Ascending aorta (tissue), 2 donors: Measurements from ENCODE around the gene DEPDC4. TPM values are rescaled to one million over a fixed set of nuclear protein-coding genes. Genes with fewer than 3 reads are reported as not detected.
A peak's percentile ranks its signal among the peaks of the same experiment; 100 is the strongest.

Source experiments
- DNase-seq, 2 donors: peaks; one replicate each; pipeline ENCODE4 v3.0.0-alpha.2; 2019; ENCODE audit warnings: low spot score in 2 of 2
- H3K27ac ChIP-seq, 2 donors: fragments of 200-600 bp; sonication (generic); one replicate each; pipeline ENCODE4 v1.5.1; 2016 to 2017; ENCODE audit warnings: mild to moderate bottlenecking in 1 of 2
- H3K27me3 ChIP-seq: fragments of 200-600 bp; sonication (generic); one replicate; pipeline ENCODE4 v1.5.1; 2017
- H3K36me3 ChIP-seq, 2 donors: fragments of 200-600 bp; sonication (generic); one replicate each; pipeline ENCODE4 v1.5.1; 2016
- H3K4me1 ChIP-seq, 2 donors: fragments of 200-600 bp; sonication (generic); one replicate each; pipeline ENCODE4 v1.5.1; 2016 to 2017; ENCODE audit warnings: mild to moderate bottlenecking in 1 of 2
- H3K4me3 ChIP-seq, 2 donors: fragments of 200-600 bp; sonication (generic); one replicate each; pipeline ENCODE4 v1.5.1; 2016 to 2017; ENCODE audit warnings: mild to moderate bottlenecking in 1 of 2
- H3K9me3 ChIP-seq, 2 donors: fragments of 200-600 bp; sonication (generic); one replicate each; pipeline ENCODE4 v1.5.1; 2016
- intact Hi-C: fragments of 100-400 bp; cut with DNase I; formaldehyde crosslinking; loops from one replicate; pipeline ENCODE4 v1.15.1; 2023
- total RNA-seq: library from RNA; depleted of rRNA; stranded (reverse); fragments of >200 nt; gene quantifications from one replicate; pipeline ENCODE4 v1.1.0, GENCODE V29; 2016
- TF ChIP-seq, protein P1 (sequence below), 3 experiments: fragments of 200-600 bp in 2 of 3; fragments of 450-650 bp in 1 of 3; sonication (generic) in 2 of 3; IDR thresholded peaks; one replicate each; pipeline ENCODE4 v1.5.1; 2016 to 2019; ENCODE audit warnings: antibody characterized with exemption in 3 of 3, mild to moderate bottlenecking in 1 of 3, moderate library complexity in 1 of 3

Gene DEPDC4
- total RNA-seq, 1 donor from 2014 or later: not detected

DNA sequence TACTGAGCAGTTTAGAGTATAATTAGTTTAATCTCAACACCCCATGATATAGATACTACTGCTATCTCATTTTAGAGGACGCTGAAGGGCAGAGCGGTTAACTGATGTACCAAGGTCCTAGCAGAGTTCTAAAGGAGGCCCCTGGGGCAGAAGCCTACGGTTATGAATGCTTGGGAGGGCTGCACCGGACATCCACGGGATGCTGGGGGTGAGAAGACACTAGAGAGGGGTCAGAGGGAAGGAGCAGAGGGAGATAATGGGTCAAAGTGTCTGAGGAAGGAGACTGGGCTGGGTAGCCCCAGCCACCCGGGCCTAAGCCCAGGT is 67.9 kb downstream of the DEPDC4 start:
- H3K27ac ChIP-seq: peak overlapping the region; percentile 79 to 92
- H3K27me3 ChIP-seq: no peaks in the 10 kb centered on the region
- H3K4me1 ChIP-seq: peaks cover 7 to 15% of the 10 kb centered on the region in 2 donors
- intact Hi-C loops: loop anchor here (5.0 kb wide), 1 partner anchor 42 kb away; no protein-coding TSS in a partner anchor
- no peak for DNase-seq
- TF ChIP-seq, protein P1, sequence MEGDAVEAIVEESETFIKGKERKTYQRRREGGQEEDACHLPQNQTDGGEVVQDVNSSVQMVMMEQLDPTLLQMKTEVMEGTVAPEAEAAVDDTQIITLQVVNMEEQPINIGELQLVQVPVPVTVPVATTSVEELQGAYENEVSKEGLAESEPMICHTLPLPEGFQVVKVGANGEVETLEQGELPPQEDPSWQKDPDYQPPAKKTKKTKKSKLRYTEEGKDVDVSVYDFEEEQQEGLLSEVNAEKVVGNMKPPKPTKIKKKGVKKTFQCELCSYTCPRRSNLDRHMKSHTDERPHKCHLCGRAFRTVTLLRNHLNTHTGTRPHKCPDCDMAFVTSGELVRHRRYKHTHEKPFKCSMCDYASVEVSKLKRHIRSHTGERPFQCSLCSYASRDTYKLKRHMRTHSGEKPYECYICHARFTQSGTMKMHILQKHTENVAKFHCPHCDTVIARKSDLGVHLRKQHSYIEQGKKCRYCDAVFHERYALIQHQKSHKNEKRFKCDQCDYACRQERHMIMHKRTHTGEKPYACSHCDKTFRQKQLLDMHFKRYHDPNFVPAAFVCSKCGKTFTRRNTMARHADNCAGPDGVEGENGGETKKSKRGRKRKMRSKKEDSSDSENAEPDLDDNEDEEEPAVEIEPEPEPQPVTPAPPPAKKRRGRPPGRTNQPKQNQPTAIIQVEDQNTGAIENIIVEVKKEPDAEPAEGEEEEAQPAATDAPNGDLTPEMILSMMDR (IDR thresholded peaks at IDR 0.05): no peak
- no peaks in the 10 kb centered on the region for H3K36me3 ChIP-seq
- no peaks in the 10 kb centered on the region for H3K9me3 ChIP-seq
- peak overlapping the region; percentile 57 to 93 for H3K4me3 ChIP-seq

DNA sequence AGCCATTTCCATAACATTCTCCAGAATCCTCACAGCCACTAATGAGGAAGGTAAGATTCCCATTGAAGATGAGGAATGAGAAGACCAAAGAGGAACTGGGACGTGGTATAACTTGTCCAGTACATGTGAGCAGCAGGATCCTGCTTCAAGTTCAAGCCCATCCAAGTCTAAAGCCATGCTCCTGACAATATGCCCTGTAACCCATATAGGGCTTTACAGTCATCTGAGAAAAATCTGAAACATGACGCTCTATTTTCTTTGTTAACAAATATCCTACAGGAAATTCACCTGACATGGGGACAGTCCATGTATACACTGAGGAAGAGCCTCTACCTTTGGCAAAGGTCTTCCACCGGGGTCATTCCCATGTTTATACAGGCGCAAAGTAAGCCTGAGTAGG is 69.4 kb downstream of the DEPDC4 start:
- H3K36me3 ChIP-seq: no peaks in the 10 kb centered on the region
- no peak overlapping the region for H3K4me3 ChIP-seq
- TF ChIP-seq, protein P1 (IDR thresholded peaks at IDR 0.05): no peak
- no peaks in the 10 kb centered on the region for H3K27me3 ChIP-seq
- H3K9me3 ChIP-seq: no peaks in the 10 kb centered on the region
- no peak overlapping the region for H3K27ac ChIP-seq
- intact Hi-C loops: loop anchor here (5.0 kb wide), 1 partner anchor 40 kb away; no protein-coding TSS in a partner anchor
- DNase-seq: no peak
- H3K4me1 ChIP-seq: peaks cover 7 to 15% of the 10 kb centered on the region in 2 donors

DNA sequence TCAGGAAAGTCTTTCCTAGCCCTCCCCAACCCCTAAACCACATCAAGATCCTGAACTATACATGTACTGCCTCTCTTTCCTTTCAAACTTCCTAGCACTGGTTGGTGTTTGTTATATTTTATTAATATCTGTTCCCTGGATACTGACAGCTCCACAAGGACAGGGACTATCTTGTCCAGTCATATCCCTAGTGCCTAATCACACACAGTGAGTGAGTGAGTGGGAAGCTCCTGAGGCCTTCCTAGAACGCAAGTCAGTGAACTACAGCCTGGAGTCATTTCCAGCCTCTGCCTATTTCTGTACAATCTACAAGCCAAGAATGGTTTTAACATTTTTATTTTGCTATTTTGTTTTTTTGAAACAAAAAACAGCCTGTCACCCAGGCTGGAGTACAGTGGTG is 73.8 kb downstream of the DEPDC4 start:
- TF ChIP-seq, protein P1 (IDR thresholded peaks at IDR 0.05): no peak
- intact Hi-C loops: no loop called here
- Histone ChIP-seq H3K27me3 (no peaks in the 10 kb centered on the region), H3K36me3 (no peaks in the 10 kb centered on the region), H3K4me1 (no peaks in the 10 kb centered on the region), H3K27ac (no peak overlapping the region), H3K9me3 (no peaks in the 10 kb centered on the region), H3K4me3 (no peak overlapping the region)
- no peak for DNase-seq

Other genes with a start within 250 kb of the DEPDC4 start
- 18.8 TPM for gene BLTP3B, start 124.2 kb downstream of the DEPDC4 start, total RNA-seq
- gene ACTR6, start 66.3 kb downstream of the DEPDC4 start, total RNA-seq: 7.9 TPM
- 11.6 TPM for gene SCYL2, start 98 bp upstream of the DEPDC4 start, total RNA-seq
- gene SLC17A8, start 90.0 kb upstream of the DEPDC4 start, total RNA-seq: not detected
- gene NR1H4, start 206.8 kb upstream of the DEPDC4 start, total RNA-seq: 0.32 TPM